ENCODE measurements around the gene SNCG. TPM values are rescaled to one million over a fixed set of nuclear protein-coding genes. Genes with fewer than 3 reads are reported as not detected.

The SNCG gene
- total RNA-seq, 1 experiment from 2014 or later = 7.3 TPM

DNA sequence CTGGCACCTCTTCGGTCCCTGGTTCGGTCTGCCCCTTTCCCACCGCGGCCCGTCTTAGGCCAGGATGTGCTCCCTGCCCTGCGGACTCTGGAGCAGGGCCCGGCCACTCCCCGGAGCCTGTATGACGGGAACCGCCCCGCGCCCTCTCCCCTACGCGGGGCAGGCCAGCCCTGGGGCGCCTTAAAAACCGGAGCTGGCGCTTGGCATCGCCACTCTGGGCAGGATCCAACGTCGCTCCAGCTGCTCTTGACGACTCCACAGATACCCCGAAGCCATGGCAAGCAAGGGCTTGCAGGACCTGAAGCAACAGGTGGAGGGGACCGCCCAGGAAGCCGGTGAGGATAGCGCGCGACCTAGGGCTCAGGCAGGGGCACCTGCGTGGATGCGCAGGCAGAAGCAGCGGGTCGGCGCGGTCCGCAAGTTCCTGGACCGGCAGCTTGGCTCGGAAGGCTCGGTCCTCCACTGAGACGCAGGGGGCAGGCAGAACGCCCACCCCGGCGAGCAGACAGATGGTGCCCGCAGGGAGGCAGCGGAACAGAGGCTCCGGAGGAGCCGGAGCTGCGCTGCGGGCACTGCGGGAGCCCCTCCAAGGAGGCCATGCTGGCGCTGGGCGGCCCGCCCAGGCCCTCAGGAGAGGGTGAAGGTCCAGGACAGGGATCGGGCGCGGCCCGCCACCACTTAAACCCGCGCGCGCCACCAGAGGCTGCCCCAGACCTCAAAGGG, 10.0 kb downstream of the SNCG start, which contains the start of gene ADIRF:
ADIRF (plus strand) TSS at position 212 of the 723 bp plus-strand sequence; CDS start at position 275, 63 bp downstream.
- ChIA-PET CTCF (interaction anchor here (0.6 to 5.2 kb wide), 11 partner anchors 8 to 536 kb away, joined by 3 to 66 read pairs (median 4); partner anchors contain the start of genes MINPP1, MMRN2 and SNCG), POLR2A (interaction anchor here (0.6 to 5.7 kb wide), 20 partner anchors 9 to 257 kb away, joined by 3 to 98 read pairs (median 4); partner anchors contain the start of genes BMPR1A, GLUD1, MMRN2 and SHLD2)
- intact Hi-C loops (cut with micrococcal nuclease) = loop anchor here (5.0 kb wide), 1 partner anchor 69 kb away; no protein-coding TSS in a partner anchor
- no peaks in the 10 kb centered on the region for H3K27me3 Mint-ChIP-seq (ENCODE audit: insufficient read depth, unreplicated experiment)
- DNase-seq (ENCODE audit: unreplicated experiment) = peak; percentile 92
- peak within 1 kb of the TSS; percentile 77 for H3K4me3 Mint-ChIP-seq (ENCODE audit: unreplicated experiment)
- peaks cover 52% of the 10 kb centered on the region for H3K4me1 Mint-ChIP-seq (ENCODE audit: insufficient read depth, unreplicated experiment)
- H3K9me3 Mint-ChIP-seq (ENCODE audit: unreplicated experiment) = no peaks in the 10 kb centered on the region
- TSS peak; percentile 34 for BruUV-seq (replicated peaks)
- peak within 1 kb of the TSS; percentile 81 for H3K27ac Mint-ChIP-seq (ENCODE audit: low read depth, unreplicated experiment)
- TF ChIP-seq, protein P1, sequence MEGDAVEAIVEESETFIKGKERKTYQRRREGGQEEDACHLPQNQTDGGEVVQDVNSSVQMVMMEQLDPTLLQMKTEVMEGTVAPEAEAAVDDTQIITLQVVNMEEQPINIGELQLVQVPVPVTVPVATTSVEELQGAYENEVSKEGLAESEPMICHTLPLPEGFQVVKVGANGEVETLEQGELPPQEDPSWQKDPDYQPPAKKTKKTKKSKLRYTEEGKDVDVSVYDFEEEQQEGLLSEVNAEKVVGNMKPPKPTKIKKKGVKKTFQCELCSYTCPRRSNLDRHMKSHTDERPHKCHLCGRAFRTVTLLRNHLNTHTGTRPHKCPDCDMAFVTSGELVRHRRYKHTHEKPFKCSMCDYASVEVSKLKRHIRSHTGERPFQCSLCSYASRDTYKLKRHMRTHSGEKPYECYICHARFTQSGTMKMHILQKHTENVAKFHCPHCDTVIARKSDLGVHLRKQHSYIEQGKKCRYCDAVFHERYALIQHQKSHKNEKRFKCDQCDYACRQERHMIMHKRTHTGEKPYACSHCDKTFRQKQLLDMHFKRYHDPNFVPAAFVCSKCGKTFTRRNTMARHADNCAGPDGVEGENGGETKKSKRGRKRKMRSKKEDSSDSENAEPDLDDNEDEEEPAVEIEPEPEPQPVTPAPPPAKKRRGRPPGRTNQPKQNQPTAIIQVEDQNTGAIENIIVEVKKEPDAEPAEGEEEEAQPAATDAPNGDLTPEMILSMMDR (IDR thresholded peaks at IDR 0.05; ENCODE audit: unreplicated experiment) = no peak
- H3K36me3 Mint-ChIP-seq (ENCODE audit: insufficient read depth, unreplicated experiment) = peaks cover 5% of the 10 kb centered on the region

DNA sequence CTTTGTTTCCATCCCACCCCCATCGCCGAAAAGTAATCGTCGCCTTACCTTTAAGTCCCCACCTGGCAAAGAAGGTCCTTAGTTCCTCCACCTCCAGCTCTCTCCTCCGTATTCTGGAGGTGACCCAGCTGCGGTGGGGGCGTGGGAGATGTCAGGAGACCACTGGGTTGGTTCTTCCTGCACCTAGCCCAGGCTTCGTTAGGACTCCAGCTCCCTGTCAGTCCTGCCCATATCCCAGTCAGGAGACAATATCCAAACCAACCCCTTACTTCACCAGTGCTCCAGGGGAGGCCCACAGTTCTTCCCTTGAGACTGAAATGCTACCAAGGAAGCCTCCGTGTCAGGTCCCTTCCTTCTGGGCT, 10.6 kb downstream of the SNCG start:
- intact Hi-C loops (cut with micrococcal nuclease) = loop anchor here (5.0 kb wide), 1 partner anchor 68 kb away; no protein-coding TSS in a partner anchor
- CTCF ChIA-PET = interaction anchor here (0.7 to 3.8 kb wide), 8 partner anchors 8 to 109 kb away, joined by 3 to 23 read pairs (median 4); partner anchors contain the start of genes MMRN2 and SNCG

DNA sequence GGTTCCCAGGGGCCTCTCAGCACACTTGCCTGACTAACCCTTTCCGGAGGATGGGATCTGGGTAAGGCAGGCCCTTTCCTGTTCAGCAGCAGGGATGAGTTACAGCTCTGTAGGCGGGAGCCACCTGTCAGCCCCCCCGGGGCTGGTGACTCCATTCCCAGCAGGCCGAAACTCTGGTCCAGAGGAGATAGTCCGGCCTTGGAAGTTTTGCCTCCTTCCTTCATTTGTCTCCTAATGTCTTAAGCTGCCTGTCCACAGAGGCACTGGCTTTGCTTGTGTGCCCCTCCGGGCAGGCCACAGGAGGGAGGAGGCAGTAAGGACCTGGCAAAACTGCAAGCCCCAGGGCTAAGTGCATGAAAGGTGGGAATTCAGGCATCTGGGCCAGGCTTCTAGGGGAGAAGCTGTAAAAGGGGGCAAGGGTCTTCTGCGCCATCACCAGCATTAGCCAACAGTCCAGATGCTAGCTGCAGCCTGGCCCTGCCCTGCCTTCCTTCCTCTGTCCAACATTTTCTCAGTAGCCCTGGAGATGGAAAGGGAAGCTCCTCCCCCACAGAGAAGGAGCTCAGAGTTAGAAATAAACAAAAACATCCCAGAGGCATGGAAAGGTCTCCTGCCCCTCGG, 11.1 kb downstream of the SNCG start:
- BruUV-seq (replicated peaks) = no TSS peak
- peaks cover 5% of the 10 kb centered on the region for H3K36me3 Mint-ChIP-seq (ENCODE audit: insufficient read depth, unreplicated experiment)
- peak; percentile 79 for DNase-seq (ENCODE audit: unreplicated experiment)
- H3K27ac Mint-ChIP-seq (ENCODE audit: low read depth, unreplicated experiment) = peak overlapping the region; percentile 81
- ChIA-PET POLR2A (interaction anchor here (0.6 to 5.7 kb wide), 15 partner anchors 10 to 213 kb away, joined by 3 to 98 read pairs (median 6); partner anchors contain the start of genes BMPR1A, GLUD1, MMRN2 and SHLD2), CTCF (interaction anchor here (0.6 to 3.8 kb wide), 8 partner anchors 9 to 126 kb away, joined by 3 to 23 read pairs (median 4); partner anchors contain the start of genes MMRN2 and SNCG)
- no peaks in the 10 kb centered on the region for H3K9me3 Mint-ChIP-seq (ENCODE audit: unreplicated experiment)
- peaks cover 56% of the 10 kb centered on the region for H3K4me1 Mint-ChIP-seq (ENCODE audit: insufficient read depth, unreplicated experiment)
- peak overlapping the region; percentile 77 for H3K4me3 Mint-ChIP-seq (ENCODE audit: unreplicated experiment)
- intact Hi-C loops (cut with micrococcal nuclease) = loop anchor here (2.0 to 5.0 kb wide), 2 partner anchors 68 to 123 kb away; no protein-coding TSS in a partner anchor
- TF ChIP-seq, protein P1 (IDR thresholded peaks at IDR 0.05; ENCODE audit: unreplicated experiment) = no peak
- no peaks in the 10 kb centered on the region for H3K27me3 Mint-ChIP-seq (ENCODE audit: insufficient read depth, unreplicated experiment)

More for the DNA sequence above, 10.6 kb downstream of the SNCG start:
- no peak for DNase-seq (ENCODE audit: unreplicated experiment)
- H3K9me3 Mint-ChIP-seq (ENCODE audit: unreplicated experiment) = no peaks in the 10 kb centered on the region
- BruUV-seq (replicated peaks) = no TSS peak
- TF ChIP-seq, protein P1 (IDR thresholded peaks at IDR 0.05; ENCODE audit: unreplicated experiment) = no peak
- peak overlapping the region; percentile 81 for H3K27ac Mint-ChIP-seq (ENCODE audit: low read depth, unreplicated experiment)
- H3K27me3 Mint-ChIP-seq (ENCODE audit: insufficient read depth, unreplicated experiment) = no peaks in the 10 kb centered on the region
- H3K4me3 Mint-ChIP-seq (ENCODE audit: unreplicated experiment) = peak overlapping the region; percentile 77
- peaks cover 52% of the 10 kb centered on the region for H3K4me1 Mint-ChIP-seq (ENCODE audit: insufficient read depth, unreplicated experiment)
- POLR2A ChIA-PET = interaction anchor here (0.8 to 5.7 kb wide), 17 partner anchors 8 to 213 kb away, joined by 3 to 98 read pairs (median 5); partner anchors contain the start of genes BMPR1A, GLUD1, MMRN2 and SHLD2
- peaks cover 5% of the 10 kb centered on the region for H3K36me3 Mint-ChIP-seq (ENCODE audit: insufficient read depth, unreplicated experiment)

Measured in MCF 10A (cell line).